ENCODE results near the gene CADM1.

DNA sequence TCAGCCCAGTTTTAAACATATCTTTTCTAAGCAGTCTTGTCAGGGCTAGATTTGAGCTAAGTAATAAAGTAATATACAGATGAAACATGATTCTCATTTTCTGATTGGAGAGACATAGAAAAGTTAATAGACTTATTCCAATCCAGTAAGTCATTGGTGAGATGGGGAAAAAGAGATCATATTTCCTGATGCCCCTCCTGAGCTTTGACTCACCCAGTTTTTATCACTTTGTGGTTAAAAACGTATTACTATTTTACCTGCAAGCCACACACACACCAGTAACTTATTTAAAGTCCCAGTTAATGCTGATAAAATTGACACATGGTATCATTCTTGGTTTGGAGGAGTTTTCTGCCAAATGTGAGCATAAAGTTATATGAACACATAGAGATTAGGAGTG, 306.8 kb downstream of the CADM1 start:
- TF ChIP-seq, protein P1, sequence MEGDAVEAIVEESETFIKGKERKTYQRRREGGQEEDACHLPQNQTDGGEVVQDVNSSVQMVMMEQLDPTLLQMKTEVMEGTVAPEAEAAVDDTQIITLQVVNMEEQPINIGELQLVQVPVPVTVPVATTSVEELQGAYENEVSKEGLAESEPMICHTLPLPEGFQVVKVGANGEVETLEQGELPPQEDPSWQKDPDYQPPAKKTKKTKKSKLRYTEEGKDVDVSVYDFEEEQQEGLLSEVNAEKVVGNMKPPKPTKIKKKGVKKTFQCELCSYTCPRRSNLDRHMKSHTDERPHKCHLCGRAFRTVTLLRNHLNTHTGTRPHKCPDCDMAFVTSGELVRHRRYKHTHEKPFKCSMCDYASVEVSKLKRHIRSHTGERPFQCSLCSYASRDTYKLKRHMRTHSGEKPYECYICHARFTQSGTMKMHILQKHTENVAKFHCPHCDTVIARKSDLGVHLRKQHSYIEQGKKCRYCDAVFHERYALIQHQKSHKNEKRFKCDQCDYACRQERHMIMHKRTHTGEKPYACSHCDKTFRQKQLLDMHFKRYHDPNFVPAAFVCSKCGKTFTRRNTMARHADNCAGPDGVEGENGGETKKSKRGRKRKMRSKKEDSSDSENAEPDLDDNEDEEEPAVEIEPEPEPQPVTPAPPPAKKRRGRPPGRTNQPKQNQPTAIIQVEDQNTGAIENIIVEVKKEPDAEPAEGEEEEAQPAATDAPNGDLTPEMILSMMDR (IDR thresholded peaks at IDR 0.05) = no peak
- no peak for TF ChIP-seq POLR2A (IDR thresholded peaks at IDR 0.05)
